ENCODE results near the gene FARSB. TPM values are rescaled to one million over a fixed set of nuclear protein-coding genes. Genes with fewer than 3 reads are reported as not detected.
A peak's percentile ranks its signal among the peaks of the same experiment; 100 is the strongest.
"Not testable (repeated sequence)": the region's sequence is repeated elsewhere in the genome, so short reads cannot be mapped to it uniquely, and the experiment has no call there.

Gene FARSB
- total RNA-seq, 1 donor from 2014 or later: 48.9 TPM

- H3K27ac Mint-ChIP-seq; H3K27me3 Mint-ChIP-seq (ENCODE audit: insufficient read depth); H3K4me3 Mint-ChIP-seq; H3K4me1 Mint-ChIP-seq (ENCODE audit: low read depth); DNase-seq (ENCODE audit: low spot score); H3K9me3 Mint-ChIP-seq; intact Hi-C loops (cut with micrococcal nuclease): not testable (repeated sequence)
- peaks cover 23% of the 10 kb centered on the region for H3K36me3 Mint-ChIP-seq (ENCODE audit: low read depth)
Observed at GRCh38 chr2:222584589-222584988, 71.3 kb downstream of the FARSB start.

GRCh38 chr2:222582928-222583327, 73.0 kb downstream of the FARSB start:
- peak overlapping the region; percentile 49 for H3K27ac Mint-ChIP-seq
- H3K4me1 Mint-ChIP-seq (ENCODE audit: low read depth): no peaks in the 10 kb centered on the region
- no peaks in the 10 kb centered on the region for H3K9me3 Mint-ChIP-seq
- no peaks in the 10 kb centered on the region for H3K27me3 Mint-ChIP-seq (ENCODE audit: insufficient read depth)
- no peak for DNase-seq (ENCODE audit: low spot score)
- H3K36me3 Mint-ChIP-seq (ENCODE audit: low read depth): peaks cover 20% of the 10 kb centered on the region
- H3K4me3 Mint-ChIP-seq: no peak overlapping the region
- intact Hi-C loops (cut with micrococcal nuclease): no loop called here

GRCh38 chr2:222577341-222577740, 78.6 kb downstream of the FARSB start:
- H3K9me3 Mint-ChIP-seq: no peaks in the 10 kb centered on the region
- intact Hi-C loops (cut with micrococcal nuclease): no loop called here

GRCh38 chr2:222576171-222577081, 79.5 kb downstream of the FARSB start:
- no peak overlapping the region for H3K27ac Mint-ChIP-seq
- no peaks in the 10 kb centered on the region for H3K27me3 Mint-ChIP-seq (ENCODE audit: insufficient read depth)
- intact Hi-C loops (cut with micrococcal nuclease): no loop called here
- peaks cover 16% of the 10 kb centered on the region for H3K4me1 Mint-ChIP-seq (ENCODE audit: low read depth)
- H3K9me3 Mint-ChIP-seq: no peaks in the 10 kb centered on the region
- H3K36me3 Mint-ChIP-seq (ENCODE audit: low read depth): peaks cover 22% of the 10 kb centered on the region
- DNase-seq (ENCODE audit: low spot score): no peak
- H3K4me3 Mint-ChIP-seq: no peak overlapping the region

More at GRCh38 chr2:222577341-222577740, 78.6 kb downstream of the FARSB start:
- no peak overlapping the region for H3K27ac Mint-ChIP-seq
- H3K36me3 Mint-ChIP-seq (ENCODE audit: low read depth): peaks cover 19% of the 10 kb centered on the region
- H3K27me3 Mint-ChIP-seq (ENCODE audit: insufficient read depth): no peaks in the 10 kb centered on the region
- H3K4me1 Mint-ChIP-seq (ENCODE audit: low read depth): peaks cover 15% of the 10 kb centered on the region
- no peak for DNase-seq (ENCODE audit: low spot score)
- no peak overlapping the region for H3K4me3 Mint-ChIP-seq

- Mint-ChIP-seq H3K36me3 (ENCODE audit: low read depth) (peaks cover 26% of the 10 kb centered on the region), H3K4me1 (ENCODE audit: low read depth) (peaks cover 16% of the 10 kb centered on the region)
Observed at GRCh38 chr2:222575618-222576017, 80.3 kb downstream of the FARSB start.

GRCh38 chr2:222572751-222573174, 83.1 kb downstream of the FARSB start:
- Mint-ChIP-seq H3K36me3 (ENCODE audit: low read depth) (peaks cover 25% of the 10 kb centered on the region), H3K27me3 (ENCODE audit: insufficient read depth) (no peaks in the 10 kb centered on the region), H3K27ac (peak overlapping the region; percentile 2), H3K4me1 (ENCODE audit: low read depth) (peaks cover 16% of the 10 kb centered on the region), H3K9me3 (no peaks in the 10 kb centered on the region), H3K4me3 (no peak overlapping the region)
- intact Hi-C loops (cut with micrococcal nuclease): no loop called here
- DNase-seq (ENCODE audit: low spot score): no peak

More at GRCh38 chr2:222575618-222576017, 80.3 kb downstream of the FARSB start:
- DNase-seq (ENCODE audit: low spot score): no peak
- H3K27ac Mint-ChIP-seq: no peak overlapping the region
- H3K4me3 Mint-ChIP-seq: no peak overlapping the region
- no peaks in the 10 kb centered on the region for H3K27me3 Mint-ChIP-seq (ENCODE audit: insufficient read depth)
- no peaks in the 10 kb centered on the region for H3K9me3 Mint-ChIP-seq
- intact Hi-C loops (cut with micrococcal nuclease): no loop called here

GRCh38 chr2:222572264-222572721, 83.6 kb downstream of the FARSB start:
- no peaks in the 10 kb centered on the region for H3K9me3 Mint-ChIP-seq
- H3K27me3 Mint-ChIP-seq (ENCODE audit: insufficient read depth): no peaks in the 10 kb centered on the region
- peak overlapping the region; percentile 14 for H3K27ac Mint-ChIP-seq
- H3K4me1 Mint-ChIP-seq (ENCODE audit: low read depth): peaks cover 16% of the 10 kb centered on the region
- H3K36me3 Mint-ChIP-seq (ENCODE audit: low read depth): peaks cover 25% of the 10 kb centered on the region
- no peak for DNase-seq (ENCODE audit: low spot score)
- H3K4me3 Mint-ChIP-seq: no peak overlapping the region
- intact Hi-C loops (cut with micrococcal nuclease): no loop called here

GRCh38 chr2:222569826-222570225, 86.1 kb downstream of the FARSB start:
- H3K4me1 Mint-ChIP-seq (ENCODE audit: low read depth): peaks cover 16% of the 10 kb centered on the region
- H3K27me3 Mint-ChIP-seq (ENCODE audit: insufficient read depth): no peaks in the 10 kb centered on the region
- intact Hi-C loops (cut with micrococcal nuclease): no loop called here
- H3K27ac Mint-ChIP-seq: no peak overlapping the region
- no peaks in the 10 kb centered on the region for H3K9me3 Mint-ChIP-seq
- H3K36me3 Mint-ChIP-seq (ENCODE audit: low read depth): peaks cover 29% of the 10 kb centered on the region
- DNase-seq (ENCODE audit: low spot score): no peak
- H3K4me3 Mint-ChIP-seq: no peak overlapping the region

GRCh38 chr2:222568865-222569264, 87.0 kb downstream of the FARSB start:
- H3K36me3 Mint-ChIP-seq (ENCODE audit: low read depth): peaks cover 22% of the 10 kb centered on the region
- intact Hi-C loops (cut with micrococcal nuclease): no loop called here
- no peaks in the 10 kb centered on the region for H3K27me3 Mint-ChIP-seq (ENCODE audit: insufficient read depth)
- H3K9me3 Mint-ChIP-seq: no peaks in the 10 kb centered on the region
- H3K4me1 Mint-ChIP-seq (ENCODE audit: low read depth): peaks cover 14% of the 10 kb centered on the region
- H3K27ac Mint-ChIP-seq: no peak overlapping the region
- no peak for DNase-seq (ENCODE audit: low spot score)
- H3K4me3 Mint-ChIP-seq: no peak overlapping the region

- Mint-ChIP-seq H3K4me3 (no peak overlapping the region), H3K36me3 (ENCODE audit: low read depth) (peaks cover 10% of the 10 kb centered on the region), H3K9me3 (no peaks in the 10 kb centered on the region), H3K27me3 (ENCODE audit: insufficient read depth) (no peaks in the 10 kb centered on the region), H3K4me1 (ENCODE audit: low read depth) (no peaks in the 10 kb centered on the region), H3K27ac (no peak overlapping the region)
- intact Hi-C loops (cut with micrococcal nuclease): no loop called here
- no peak for DNase-seq (ENCODE audit: low spot score)
Observed at GRCh38 chr2:222566229-222566628, 89.7 kb downstream of the FARSB start.

GRCh38 chr2:222563936-222564335, 92.0 kb downstream of the FARSB start:
- peaks cover 7% of the 10 kb centered on the region for H3K36me3 Mint-ChIP-seq (ENCODE audit: low read depth)
- DNase-seq (ENCODE audit: low spot score): no peak
- H3K9me3 Mint-ChIP-seq: no peaks in the 10 kb centered on the region
- intact Hi-C loops (cut with micrococcal nuclease): loop anchor here (5.0 kb wide), 1 partner anchor 507 kb away; no protein-coding TSS in a partner anchor
- no peaks in the 10 kb centered on the region for H3K27me3 Mint-ChIP-seq (ENCODE audit: insufficient read depth)
- H3K27ac Mint-ChIP-seq: no peak overlapping the region
- H3K4me1 Mint-ChIP-seq (ENCODE audit: low read depth): no peaks in the 10 kb centered on the region
- H3K4me3 Mint-ChIP-seq: no peak overlapping the region

GRCh38 chr2:222563106-222563718, 92.7 kb downstream of the FARSB start:
- no peaks in the 10 kb centered on the region for H3K9me3 Mint-ChIP-seq
- peaks cover 10% of the 10 kb centered on the region for H3K36me3 Mint-ChIP-seq (ENCODE audit: low read depth)
- intact Hi-C loops (cut with micrococcal nuclease): loop anchor here (5.0 kb wide), 1 partner anchor 506 kb away; no protein-coding TSS in a partner anchor
- no peaks in the 10 kb centered on the region for H3K4me1 Mint-ChIP-seq (ENCODE audit: low read depth)
- no peak for DNase-seq (ENCODE audit: low spot score)
- H3K4me3 Mint-ChIP-seq: no peak overlapping the region
- no peak overlapping the region for H3K27ac Mint-ChIP-seq
- no peaks in the 10 kb centered on the region for H3K27me3 Mint-ChIP-seq (ENCODE audit: insufficient read depth)

All from activated T-helper 1 cell treated with anti-CD3 and anti-CD28 coated beads, Interleukin-12 subunit alpha, Interleukin-12 subunit beta, Interleukin-2, Interleukin-4 antibody, amounts not matched to agents 30 ng/mL and 10 ng/mL and 1 ng/mL, durations not matched to agents 14 hours and 24 hours and 36 hours (primary cell).